H4 (cell line): Measurements from ENCODE around the gene E2F3. TPM values are rescaled to one million over a fixed set of nuclear protein-coding genes. Genes with fewer than 3 reads are reported as not detected.

Experiments
- DNase-seq: peaks from one replicate; pipeline ENCODE4 v3.0.0-alpha.2; 2015; ENCODE audit warnings: low spot score
- total RNA-seq: library from RNA; depleted of rRNA; stranded (reverse); fragments of >200 nt; shearing (Covaris generic); gene quantifications from 2 replicates; pipeline ENCODE4 v1.2.3, GENCODE V29; 2014

Gene E2F3
- total RNA-seq, 1 experiment from 2014 or later, result 7.9 TPM

DNA sequence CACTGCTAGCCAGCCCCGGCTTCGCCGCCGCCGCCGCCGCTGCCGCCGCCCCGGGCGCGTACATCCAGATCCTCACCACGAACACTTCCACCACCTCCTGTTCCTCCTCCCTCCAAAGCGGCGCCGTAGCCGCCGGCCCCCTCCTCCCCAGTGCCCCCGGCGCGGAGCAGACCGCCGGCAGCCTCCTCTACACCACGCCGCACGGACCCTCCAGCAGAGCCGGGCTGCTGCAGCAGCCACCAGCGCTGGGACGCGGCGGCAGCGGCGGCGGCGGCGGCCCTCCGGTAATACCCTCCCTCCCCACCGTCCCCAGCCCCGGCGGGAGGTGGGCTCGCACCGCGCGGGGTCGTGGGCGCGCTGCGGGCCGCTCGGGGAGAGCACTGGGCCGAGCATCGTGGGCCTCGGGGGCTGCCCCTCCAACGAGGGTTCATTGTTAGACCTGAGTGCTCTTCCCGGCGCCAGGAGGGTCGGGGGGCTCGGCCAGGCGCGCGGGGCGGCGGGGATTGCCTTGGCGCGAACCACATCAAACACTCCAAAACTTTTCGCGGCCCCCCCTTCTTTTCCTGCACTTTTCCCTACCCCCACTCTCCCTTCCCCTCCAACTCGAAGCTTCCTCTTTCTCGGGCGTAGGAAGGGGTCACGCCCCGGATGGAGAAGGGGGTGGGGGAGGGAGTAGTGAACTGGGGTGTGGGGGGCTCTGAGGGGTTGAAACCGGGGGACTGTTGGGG lies 827 bp downstream of the E2F3 start:
- DNase-seq, result peak; percentile 62

DNA sequence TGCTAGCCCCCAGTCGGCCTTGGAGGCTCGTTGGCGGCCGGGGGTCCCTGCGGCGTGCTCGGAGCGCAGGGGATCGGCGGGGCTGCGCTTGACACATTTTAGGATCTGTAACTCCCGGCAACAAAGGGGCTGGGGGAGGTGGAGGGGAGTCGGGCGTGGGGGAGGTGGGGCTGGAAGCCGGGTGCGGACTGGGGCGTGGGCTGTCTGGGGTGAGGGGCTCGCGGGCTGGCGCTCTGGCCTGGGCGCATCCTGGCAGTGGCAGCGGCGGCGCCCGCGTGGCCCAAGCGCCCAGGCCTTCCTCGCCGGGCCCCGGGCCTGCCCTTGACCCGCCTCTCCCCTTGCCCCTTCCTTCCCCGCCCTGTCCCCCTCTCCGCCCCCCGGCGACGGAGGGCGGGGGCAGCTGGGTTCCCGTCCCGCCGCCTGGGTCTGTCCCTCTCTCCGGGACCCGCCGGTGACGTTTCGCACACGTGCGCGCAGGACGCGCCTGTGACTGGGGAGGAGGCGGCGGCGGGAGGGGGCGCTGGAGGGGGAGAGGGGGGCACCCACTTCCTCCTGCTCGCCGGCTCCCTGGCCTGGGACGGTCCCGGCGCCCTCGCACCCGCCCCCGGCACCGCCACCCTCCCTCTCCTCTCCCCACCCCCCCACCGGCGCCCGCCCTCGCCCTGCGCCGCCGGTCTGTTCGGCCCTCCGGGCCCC lies 1.5 kb downstream of the E2F3 start:
- peak; percentile 92 for DNase-seq

DNA sequence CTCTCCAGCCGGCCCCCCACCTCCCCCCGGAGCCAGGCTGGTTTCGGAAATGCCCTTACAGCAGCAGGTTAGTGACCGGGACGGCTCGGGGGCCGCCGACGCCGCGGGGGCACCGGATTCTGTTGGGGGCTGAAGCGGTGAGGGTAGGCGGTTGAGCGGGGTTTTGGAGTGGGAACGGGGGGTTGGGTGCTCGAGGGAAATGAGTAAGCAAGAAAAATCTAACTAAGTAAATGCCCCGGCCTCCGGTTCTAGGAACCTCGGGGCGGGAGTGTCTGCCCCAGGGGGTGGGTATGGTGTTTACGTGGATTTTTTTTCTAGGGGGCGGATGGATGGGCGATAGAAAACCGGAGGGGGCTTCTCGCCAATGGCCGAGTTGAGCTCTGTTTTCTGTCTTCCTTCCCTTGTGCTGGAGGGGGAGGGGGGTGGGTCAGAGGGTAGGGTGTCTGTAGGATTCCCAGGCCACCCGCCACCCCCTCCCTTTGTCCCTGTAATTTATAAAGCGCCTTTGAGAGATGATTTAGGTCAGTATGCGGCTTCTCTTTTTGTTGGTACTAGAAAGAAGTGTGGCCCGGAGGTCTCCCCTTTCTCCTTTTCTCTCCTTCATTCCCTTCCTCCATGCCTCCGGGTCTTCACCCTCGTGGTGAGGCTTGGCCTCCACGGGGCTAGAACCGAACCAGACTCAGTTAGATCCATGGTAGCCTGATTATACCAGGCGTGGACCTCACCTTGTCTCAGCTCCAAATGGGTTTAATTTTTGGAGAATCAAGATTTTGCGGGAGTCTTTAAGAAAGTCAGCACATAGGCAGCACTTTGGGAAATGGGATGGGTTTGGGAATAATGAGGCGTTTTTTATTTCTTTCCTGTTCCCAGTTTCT lies 2.3 kb downstream of the E2F3 start:
- DNase-seq, result peak; percentile 24

- peak; percentile 75 for DNase-seq
These were observed 3.0 kb downstream of the E2F3 start for GRCh38 chr6:20404641-20405032.

GRCh38 chr6:20408851-20409250 lies 7.2 kb downstream of the E2F3 start:
- no peak for DNase-seq

DNA sequence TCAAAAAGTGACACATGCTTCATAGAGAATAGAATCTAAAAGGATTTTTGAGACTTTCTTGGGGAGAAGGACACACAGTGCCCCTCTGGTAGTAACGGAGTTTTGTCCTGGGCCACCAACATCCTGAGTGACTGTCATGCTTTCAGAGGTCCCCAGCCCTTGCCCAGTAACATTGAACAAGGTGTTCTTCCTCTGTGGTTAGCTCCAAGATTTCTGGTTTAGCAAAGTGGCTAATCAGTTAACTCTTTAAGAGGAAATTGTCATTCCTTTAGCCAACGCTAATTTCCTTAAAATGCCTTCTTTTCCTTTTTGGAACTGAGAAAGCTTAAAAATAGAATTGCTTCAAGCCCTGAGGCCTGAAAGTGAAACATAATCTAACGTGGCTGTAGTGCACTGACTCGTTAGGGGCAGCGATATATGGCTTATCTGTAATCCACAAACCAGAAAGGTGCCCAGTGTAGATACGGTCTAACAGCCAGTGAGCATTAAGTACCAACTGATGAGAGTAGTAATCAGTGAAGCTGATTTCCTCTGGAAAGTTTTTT lies 7.8 kb downstream of the E2F3 start:
- no peak for DNase-seq

DNA sequence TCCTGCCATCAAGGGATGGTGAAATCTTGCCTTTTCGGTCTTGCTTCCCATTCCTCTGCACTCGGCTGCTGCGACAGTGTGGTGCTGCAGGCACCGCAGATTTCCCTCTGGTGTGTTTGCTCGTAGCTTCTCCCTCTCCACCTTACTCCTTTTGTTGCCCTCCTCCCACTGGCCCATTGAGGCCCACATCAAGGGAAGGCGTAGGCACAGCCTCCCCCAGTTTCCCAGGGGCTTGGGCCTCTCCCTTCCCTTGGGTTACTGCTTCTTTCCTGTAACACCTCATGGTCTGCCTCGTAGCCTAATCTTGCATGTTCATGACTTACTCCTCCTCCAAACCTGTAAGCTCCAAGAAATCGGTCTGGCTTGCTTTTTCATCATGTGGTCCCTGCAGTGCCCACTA lies 9.9 kb downstream of the E2F3 start:
- DNase-seq, result no peak

DNA sequence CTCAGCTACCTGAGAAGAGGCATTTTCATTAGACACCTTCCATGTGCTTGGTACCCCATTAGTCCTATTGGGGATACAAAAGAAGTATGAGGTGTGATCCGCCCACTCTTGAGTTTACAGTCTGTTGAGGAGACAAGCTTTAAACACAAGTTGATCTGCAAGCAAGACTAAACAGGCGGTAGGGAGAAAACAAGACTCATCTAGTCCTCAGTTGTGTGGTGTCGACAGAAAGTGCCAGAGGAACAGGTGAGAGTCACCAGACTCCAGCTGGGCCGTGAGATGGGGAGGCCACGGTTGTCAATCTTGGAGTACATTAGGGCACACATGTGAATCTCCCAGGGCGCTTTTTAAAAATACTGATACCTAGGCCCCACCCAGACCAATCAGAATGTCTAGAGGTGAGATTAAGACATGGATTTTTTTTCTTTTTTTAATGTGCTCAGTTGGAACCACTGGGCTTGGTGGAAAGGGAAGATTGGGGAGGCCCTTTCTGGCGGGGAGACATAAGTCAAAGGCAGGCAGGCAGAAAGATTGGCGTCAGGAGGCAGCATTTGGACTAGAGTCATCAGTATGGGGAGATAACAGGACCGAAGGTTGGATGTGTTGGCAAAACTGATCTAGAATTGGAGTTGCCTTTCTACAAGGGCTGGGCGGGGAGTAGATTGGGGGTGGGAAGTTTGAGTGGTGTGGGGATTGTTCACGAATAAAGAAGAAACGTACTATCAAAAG lies 10.4 kb downstream of the E2F3 start:
- no peak for DNase-seq

DNA sequence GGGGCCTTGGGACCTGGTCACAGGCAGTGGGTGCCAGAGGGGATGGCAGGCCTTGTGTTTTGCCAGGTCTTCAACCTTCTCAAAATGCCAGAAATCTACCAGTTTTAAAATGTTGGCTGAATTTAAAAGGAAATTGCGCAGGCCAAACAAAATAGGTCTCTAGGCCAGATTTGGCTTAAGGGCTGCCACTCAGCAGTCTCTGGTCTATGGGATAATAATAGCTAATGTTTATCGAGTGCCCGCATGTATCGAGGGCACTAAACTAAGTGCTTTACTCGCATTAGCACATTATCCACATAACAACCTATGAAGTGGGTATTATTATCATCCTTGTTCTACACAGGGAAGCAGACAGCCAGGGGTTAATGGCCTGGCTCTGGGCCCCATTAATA lies 11.0 kb downstream of the E2F3 start:
- no peak for DNase-seq

- no peak for DNase-seq
These were observed 12.1 kb downstream of the E2F3 start for GRCh38 chr6:20413826-20414225.

DNA sequence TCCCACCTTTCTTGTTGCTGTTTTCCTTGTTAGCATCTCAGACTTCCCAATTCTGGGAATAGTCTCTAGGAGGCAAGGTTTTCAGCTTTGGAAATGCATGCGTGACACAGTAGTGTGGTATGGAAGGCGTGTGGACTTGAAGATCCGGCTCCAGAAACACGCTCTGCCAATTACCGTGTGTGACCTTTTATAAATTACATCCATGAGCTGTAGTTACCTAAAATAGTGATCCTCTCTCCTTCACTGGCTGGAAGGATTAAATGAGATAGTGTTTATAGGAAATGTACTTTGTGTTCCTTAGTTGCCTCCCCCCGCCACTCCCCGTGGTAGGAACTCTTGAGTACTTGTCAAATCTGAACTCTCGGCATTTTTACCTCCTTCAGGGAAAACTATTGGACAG lies 13.0 kb downstream of the E2F3 start:
- no peak for DNase-seq

GRCh38 chr6:20415304-20415703 lies 13.6 kb downstream of the E2F3 start:
- DNase-seq, result no peak

- DNase-seq, result no peak
These were observed 14.2 kb downstream of the E2F3 start for GRCh38 chr6:20415712-20416454.

GRCh38 chr6:20416567-20417345 lies 15.1 kb downstream of the E2F3 start:
- no peak for DNase-seq

DNA sequence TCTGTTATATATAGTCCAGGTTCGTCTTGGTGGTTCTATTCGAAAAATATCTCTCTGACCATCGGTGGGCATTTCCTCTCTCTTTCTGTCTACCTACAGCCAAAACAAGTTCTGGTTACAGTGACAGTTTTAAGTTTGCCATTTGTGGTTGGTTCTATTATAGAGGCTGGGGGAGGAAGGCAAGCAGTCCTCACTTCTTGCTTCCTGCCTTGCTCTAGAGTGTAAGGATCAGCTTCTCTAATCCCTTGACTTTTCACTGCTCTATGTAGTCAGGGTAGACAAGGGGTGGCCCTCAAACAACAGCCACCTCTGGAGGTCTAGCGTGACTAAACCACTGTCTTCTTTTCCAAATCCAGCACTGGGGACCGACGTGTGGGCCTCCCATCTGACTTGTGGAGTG lies 16.1 kb downstream of the E2F3 start:
- DNase-seq, result no peak

- DNase-seq, result no peak
These were observed 24.8 kb downstream of the E2F3 start for GRCh38 chr6:20426177-20427082.

DNA sequence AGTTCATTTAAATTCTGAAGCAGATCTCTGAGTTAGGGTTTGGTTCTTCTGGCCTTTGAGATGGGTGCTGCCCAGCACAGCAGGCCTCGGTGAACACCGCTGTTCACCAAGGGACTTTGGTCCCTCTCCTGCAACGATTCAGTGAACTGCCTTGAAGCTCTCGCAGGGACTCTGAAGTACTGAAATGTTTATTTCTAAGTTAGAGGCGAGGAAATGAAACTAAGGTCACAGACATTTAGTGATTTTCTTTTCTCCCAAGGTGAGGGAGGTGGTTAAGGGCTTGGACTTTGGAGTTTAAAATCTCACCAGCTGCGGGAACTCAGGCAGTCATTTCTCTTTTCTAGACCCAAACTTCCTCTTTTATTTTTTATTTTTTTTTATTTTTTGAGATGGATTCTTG lies 26.2 kb downstream of the E2F3 start:
- no peak for DNase-seq

DNA sequence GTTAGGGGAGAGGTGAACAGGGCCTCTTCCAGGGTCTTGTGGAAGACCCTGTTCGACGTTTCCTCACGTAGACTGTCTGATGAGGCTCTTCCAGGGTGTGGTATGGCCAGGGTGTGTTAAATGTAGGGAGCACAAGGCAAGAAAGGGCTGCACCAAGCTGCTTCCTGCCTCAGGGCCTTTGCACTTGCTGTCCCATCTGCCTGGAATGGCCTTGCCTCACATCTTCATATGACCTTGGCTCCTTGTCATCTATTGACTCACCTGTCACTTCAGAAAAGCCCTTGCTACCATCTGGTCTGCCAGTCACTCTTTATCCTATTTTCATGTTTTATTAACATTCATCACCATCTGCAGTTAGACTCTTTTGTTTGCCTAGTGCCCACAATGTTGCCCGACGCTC lies 31.0 kb downstream of the E2F3 start:
- DNase-seq, result no peak

GRCh38 chr6:20433321-20433720 lies 31.6 kb downstream of the E2F3 start:
- no peak for DNase-seq
